HCT116 (cell line): ENCODE results near the gene ZNF571. TPM values are rescaled to one million over a fixed set of nuclear protein-coding genes. Genes with fewer than 3 reads are reported as not detected.

Source experiments
- ATAC-seq: fragments of 200-7000 bp; cut with Tn5 transposase; 2 replicates; pipeline ENCODE4 v1.9.1; 2020; ENCODE audit warnings: mild to moderate bottlenecking, moderate library complexity
- BruUV-seq: library from RNA; stranded (reverse); fragments of 400-500 nt; replicated peaks from 2 replicates; lab custom pipeline; 2021; lab: Mats Ljungman, UMichigan
- CTCF ChIA-PET: fragments of 300-600 bp; sonication (Branson Sonifier 250); formaldehyde crosslinking; loops from one replicate; lab custom pipeline; 2021; ENCODE audit warnings: antibody characterized with exemption; lab: Charles Lee
- POLR2A ChIA-PET: fragments of 300-600, 350-600 bp; sonication (Branson Sonifier 250); formaldehyde crosslinking; loops from one replicate; lab custom pipeline; 2021; ENCODE audit warnings: antibody characterized with exemption; lab: Charles Lee
- RAD21 ChIA-PET, 2 experiments: fragments of 300-600 bp; sonication (Branson Sonifier 250); formaldehyde crosslinking; loops; one replicate each; lab custom pipeline; 2023; ENCODE audit warnings: low total read pairs in 2 of 2; ENCODE audit not compliant: uncharacterized antibody in 2 of 2, unreplicated experiment in 2 of 2, low non-redundant PET in 1 of 2; lab: Charles Lee
- DNase-seq: peaks from one replicate; pipeline ENCODE4 v3.0.0-alpha.2; 2010; ENCODE audit warnings: low read depth, low spot score
- H2AFZ ChIP-seq: fragments of 200-600 bp; shearing (Covaris generic), sonication (generic); 2 replicates; pipeline ENCODE4 v1.6.1; 2017; ENCODE audit warnings: low read depth, mixed run types, mixed read lengths, antibody characterized with exemption, low read length; ENCODE audit not compliant: poor library complexity, severe bottlenecking
- H3K27ac ChIP-seq: 2 replicates; pipeline ENCODE4 v1.5.1; 2012; ENCODE audit warnings: low read depth, low read length
- H3K27me3 ChIP-seq: fragments of 200-600 bp; sonication (generic); 2 replicates; pipeline ENCODE4 v1.6.1; 2016; ENCODE audit warnings: mixed run types, low read length, mixed read lengths; ENCODE audit not compliant: insufficient read depth
- H3K36me3 ChIP-seq, 2 experiments: fragments of 200-500 bp in 1 of 2; fragments of 200-600 bp in 1 of 2; sonication (Bioruptor generic) in 1 of 2; sonication (generic) in 1 of 2; 2 replicates each; pipeline versions ENCODE4 v1.5.1 to v1.6.1; 2014 to 2016; ENCODE audit warnings: low read length in 2 of 2, inconsistent platforms in 1 of 2, mixed read lengths in 1 of 2, mixed run types in 1 of 2; ENCODE audit not compliant: insufficient read depth in 2 of 2, control insufficient read depth in 1 of 2
- H3K4me1 ChIP-seq, 2 experiments: fragments of 200-600 bp in 1 of 2; sonication (generic) in 1 of 2; 2 replicates each; pipeline versions ENCODE4 v1.5.1 to v1.6.1; 2012 to 2017; ENCODE audit warnings: low read length in 2 of 2, inconsistent platforms in 1 of 2, mild to moderate bottlenecking in 1 of 2, mixed read lengths in 1 of 2, mixed run types in 1 of 2, moderate library complexity in 1 of 2; ENCODE audit not compliant: insufficient read depth in 2 of 2, control insufficient read depth in 1 of 2
- H3K4me2 ChIP-seq: fragments of 200-600 bp; sonication (generic); 2 replicates; pipeline ENCODE4 v1.6.1; 2017; ENCODE audit warnings: mixed run types, low read length, mixed read lengths
- H3K4me3 ChIP-seq, 2 experiments: fragments of 200-600 bp in 1 of 2; sonication (generic) in 1 of 2; replicated peaks in 1 of 2; 2 replicates each; pipeline ENCODE4 v1.5.1; 2011 to 2016; ENCODE audit warnings: low read length in 2 of 2, control low read depth in 1 of 2, low read depth in 1 of 2, mild to moderate bottlenecking in 1 of 2, mixed read lengths in 1 of 2, mixed run types in 1 of 2
- H3K79me2 ChIP-seq: fragments of 200-600 bp; sonication (generic); 2 replicates; pipeline ENCODE4 v1.6.1; 2017; ENCODE audit warnings: mild to moderate bottlenecking, mixed run types, low read length, moderate library complexity, mixed read lengths; ENCODE audit not compliant: insufficient read depth
- H3K9ac ChIP-seq: fragments of 200-600 bp; sonication (generic); 2 replicates; pipeline ENCODE4 v1.6.1; 2016; ENCODE audit warnings: low read length, mixed read lengths
- H3K9me2 ChIP-seq: fragments of 200-600 bp; sonication (generic), shearing (Covaris generic); 2 replicates; pipeline ENCODE4 v1.6.1; 2017; ENCODE audit warnings: mixed run types, mild to moderate bottlenecking, moderate library complexity; ENCODE audit not compliant: insufficient read depth
- H3K9me3 ChIP-seq, 2 experiments: fragments of 200-500 bp in 1 of 2; fragments of 200-600 bp in 1 of 2; sonication (Bioruptor generic) in 1 of 2; sonication (generic) in 1 of 2; 2 replicates each; pipeline ENCODE4 v1.6.1; 2014 to 2017; ENCODE audit warnings: low read length in 2 of 2, mixed read lengths in 2 of 2, inconsistent platforms in 1 of 2, low read depth in 1 of 2, mild to moderate bottlenecking in 1 of 2, mixed run types in 1 of 2, moderate library complexity in 1 of 2; ENCODE audit not compliant: control insufficient read depth in 1 of 2, insufficient read depth in 1 of 2
- H4K20me1 ChIP-seq: fragments of 200-600 bp; sonication (generic), shearing (Covaris generic); 2 replicates; pipeline ENCODE4 v1.6.1; 2017; ENCODE audit warnings: mixed run types, mild to moderate bottlenecking, moderate library complexity; ENCODE audit not compliant: insufficient read depth
- MAX ChIP-seq: IDR thresholded peaks from 2 replicates; pipeline ENCODE4 v1.6.1; 2012
- POLR2AphosphoS5 ChIP-seq: IDR thresholded peaks from 2 replicates; pipeline ENCODE4 v1.6.1; 2011; ENCODE audit warnings: mild to moderate bottlenecking, low read depth, low read length, moderate library complexity
- TCF7L2 ChIP-seq: IDR thresholded peaks from 2 replicates; pipeline ENCODE4 v1.7.0; 2011; ENCODE audit warnings: borderline replicate concordance, inconsistent platforms; ENCODE audit not compliant: insufficient read depth, insufficient read length; ENCODE audit errors: extremely low read depth
- ZBTB33 ChIP-seq: IDR thresholded peaks from 2 replicates; pipeline ENCODE4 v1.6.1; 2011; ENCODE audit warnings: mild to moderate bottlenecking, low read length, moderate library complexity; ENCODE audit not compliant: insufficient replicate concordance; ENCODE audit errors: extremely low read depth
- intact Hi-C: fragments of 100-400 bp; cut with micrococcal nuclease; formaldehyde crosslinking; loops from 2 replicates; pipeline ENCODE4 v1.10.0; 2022
- total RNA-seq: library from RNA; stranded (reverse); gene quantifications from one replicate; pipeline ENCODE4 v1.2.1, GENCODE V29; 2021; ENCODE audit not compliant: unreplicated experiment

ZNF571 gene
- total RNA-seq, 1 experiment from 2014 or later: 0.10 TPM

GRCh38 chr19:37572203-37572602 is 22.4 kb downstream of the ZNF571 start:
- no peaks in the 10 kb centered on the region for H3K27me3 ChIP-seq
- H3K9me3 ChIP-seq: peaks cover 17 to 21% of the 10 kb centered on the region in 2 experiments; a peak in 2 of 4 replicates
- TF ChIP-seq POLR2AphosphoS5: no peak
- no peak overlapping the region for H3K9ac ChIP-seq
- intact Hi-C loops: no loop called here
- no peaks in the 10 kb centered on the region for H3K79me2 ChIP-seq
- ATAC-seq: no peak
- H3K27ac ChIP-seq: no peak overlapping the region
- no peak overlapping the region for H2AFZ ChIP-seq
- POLR2A ChIA-PET: no interaction called here
- no peaks in the 10 kb centered on the region for H3K36me3 ChIP-seq
- H3K4me1 ChIP-seq: no peaks in the 10 kb centered on the region
- no peaks in the 10 kb centered on the region for H4K20me1 ChIP-seq
- H3K4me2 ChIP-seq: no peak overlapping the region
- CTCF ChIA-PET: no interaction called here
- RAD21 ChIA-PET: no interaction called here
- no peak overlapping the region for H3K4me3 ChIP-seq
- H3K9me2 ChIP-seq: no peaks in the 10 kb centered on the region
- BruUV-seq: no TSS peak
- DNase-seq: no peak

- no peak overlapping the region for H3K4me3 ChIP-seq
- no peak overlapping the region for H3K4me2 ChIP-seq
- DNase-seq (no peak), ATAC-seq (no peak)
- no peaks in the 10 kb centered on the region for H3K9me2 ChIP-seq
- RAD21 ChIA-PET: no interaction called here
- H3K9me3 ChIP-seq: peaks cover 41 to 55% of the 10 kb centered on the region in 2 experiments; a peak in 3 of 4 replicates
- H3K27me3 ChIP-seq: no peaks in the 10 kb centered on the region
- H4K20me1 ChIP-seq: no peaks in the 10 kb centered on the region
- H3K4me1 ChIP-seq: no peaks in the 10 kb centered on the region
- no peak overlapping the region for H2AFZ ChIP-seq
- CTCF ChIA-PET: no interaction called here
- BruUV-seq: no TSS peak
- H3K27ac ChIP-seq: no peak overlapping the region
- no peaks in the 10 kb centered on the region for H3K36me3 ChIP-seq
- H3K79me2 ChIP-seq: no peaks in the 10 kb centered on the region
- POLR2A ChIA-PET: no interaction called here
- no peak overlapping the region for H3K9ac ChIP-seq
- no peak for TF ChIP-seq TCF7L2
- TF ChIP-seq ZBTB33: no peak
- TF ChIP-seq MAX: no peak
- TF ChIP-seq, all 23 proteins: peak for 0
- intact Hi-C loops: no loop called here
Observed at GRCh38 chr19:37565370-37565669, 29.3 kb downstream of the ZNF571 start.
